Fibroblast of the aortic adventitia (primary cell): ENCODE measurements around the gene CCNDBP1. TPM values are rescaled to one million over a fixed set of nuclear protein-coding genes. Genes with fewer than 3 reads are reported as not detected.

Experiments
- DNase-seq: peaks from one replicate; pipeline ENCODE4 v3.0.0-alpha.2; 2010; ENCODE audit warnings: low read depth
- H3K4me3 ChIP-seq: 2 replicates; pipeline ENCODE4 v1.5.1; 2011; ENCODE audit warnings: low read depth, mild to moderate bottlenecking, control low read depth, low read length, moderate library complexity
- CTCF ChIP-seq: IDR thresholded peaks from 2 replicates; pipeline ENCODE4 v1.5.1; 2011; ENCODE audit warnings: mild to moderate bottlenecking, low read length, control low read depth, inconsistent platforms; ENCODE audit not compliant: insufficient read depth
- total RNA-seq: library from RNA; depleted of rRNA; stranded (reverse); fragments of >200 nt; gene quantifications from 2 replicates; pipeline ENCODE4 v1.2.3, GENCODE V29; 2012; ENCODE audit warnings: low replicate concordance

CCNDBP1 gene
- total RNA-seq, 1 donor = 61.2 TPM

DNA sequence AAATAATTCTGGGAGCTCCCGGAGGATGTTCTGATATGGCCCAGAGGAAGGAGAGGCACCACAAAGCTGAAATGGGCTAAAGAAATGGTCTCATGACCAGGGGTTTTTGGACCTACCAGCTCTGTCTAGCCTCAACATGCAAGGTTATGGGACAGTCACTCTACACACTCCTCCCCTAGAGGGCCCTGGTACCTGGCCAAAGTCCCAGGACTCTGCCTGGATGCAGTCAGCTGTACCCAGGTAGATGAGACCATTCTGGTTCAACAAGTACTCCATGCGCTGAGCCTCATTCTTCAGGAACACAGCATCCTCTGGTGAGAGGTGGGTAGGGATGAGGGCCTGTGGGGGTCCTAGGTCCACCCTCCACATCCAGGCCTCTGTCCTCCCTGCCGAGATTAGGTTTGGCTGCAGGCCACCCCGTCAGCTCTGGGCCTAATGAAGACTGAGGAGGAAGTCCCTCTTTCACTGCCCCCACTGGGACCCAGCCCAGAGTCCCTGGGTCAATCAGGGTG, 26.1 kb downstream of the CCNDBP1 start:
- TF ChIP-seq CTCF = no peak
- DNase-seq = no peak

DNA sequence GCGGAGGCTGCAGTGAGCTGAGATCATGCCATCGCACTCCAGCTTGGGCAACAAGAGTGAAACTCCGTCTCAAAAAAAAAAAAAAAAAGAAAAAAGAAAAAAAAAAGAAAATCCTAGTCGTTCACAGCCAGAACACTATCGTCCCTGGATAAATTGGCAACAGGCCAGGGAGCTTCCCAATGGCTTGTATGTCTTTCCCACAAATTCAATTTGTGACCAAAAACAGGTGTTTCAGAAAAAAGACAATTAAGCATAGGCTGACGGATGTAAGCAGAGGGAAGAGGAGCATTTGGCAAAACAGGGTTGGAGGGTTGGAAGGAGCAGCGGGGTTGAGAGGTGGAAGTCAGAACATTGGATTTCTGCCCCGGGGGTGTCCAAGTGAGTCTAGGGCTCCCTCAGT, 27.1 kb downstream of the CCNDBP1 start:
- no peak for DNase-seq
- no peak for TF ChIP-seq CTCF

More for the DNA sequence above, 26.1 kb downstream of the CCNDBP1 start:
- H3K4me3 ChIP-seq = no peak overlapping the region

GRCh38 chr15:43212951-43213350, 27.7 kb downstream of the CCNDBP1 start:
- no peak overlapping the region for H3K4me3 ChIP-seq
- DNase-seq = no peak

More for the DNA sequence above, 27.1 kb downstream of the CCNDBP1 start:
- no peak overlapping the region for H3K4me3 ChIP-seq

DNA sequence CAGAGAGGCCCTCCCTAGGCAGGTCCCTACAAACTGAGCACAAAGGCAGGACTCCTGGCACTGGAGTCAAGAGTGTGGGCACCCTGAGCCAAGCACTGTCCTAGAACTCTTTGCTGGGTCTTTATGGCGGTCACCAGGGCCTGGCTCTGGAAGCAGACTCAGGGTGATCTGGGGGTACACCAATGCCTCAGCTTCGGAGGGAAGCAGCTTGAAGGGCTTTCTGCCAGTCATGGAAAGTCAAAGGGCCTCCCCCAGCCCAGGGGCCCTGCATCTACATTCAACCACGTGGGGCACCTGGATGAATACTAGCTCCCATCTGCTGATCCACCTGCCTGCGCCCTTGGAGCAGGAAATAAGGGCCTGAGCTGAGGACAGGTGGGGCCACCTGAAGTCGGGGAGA, 28.3 kb downstream of the CCNDBP1 start:
- no peak overlapping the region for H3K4me3 ChIP-seq
- DNase-seq = no peak
- TF ChIP-seq CTCF = no peak

More at GRCh38 chr15:43212951-43213350, 27.7 kb downstream of the CCNDBP1 start:
- no peak for TF ChIP-seq CTCF

GRCh38 chr15:43214169-43214568, 29.0 kb downstream of the CCNDBP1 start:
- no peak overlapping the region for H3K4me3 ChIP-seq
- TF ChIP-seq CTCF = no peak
- no peak for DNase-seq

GRCh38 chr15:43214592-43215295, 29.5 kb downstream of the CCNDBP1 start:
- DNase-seq = no peak
- H3K4me3 ChIP-seq = no peak overlapping the region
- TF ChIP-seq CTCF = no peak

DNA sequence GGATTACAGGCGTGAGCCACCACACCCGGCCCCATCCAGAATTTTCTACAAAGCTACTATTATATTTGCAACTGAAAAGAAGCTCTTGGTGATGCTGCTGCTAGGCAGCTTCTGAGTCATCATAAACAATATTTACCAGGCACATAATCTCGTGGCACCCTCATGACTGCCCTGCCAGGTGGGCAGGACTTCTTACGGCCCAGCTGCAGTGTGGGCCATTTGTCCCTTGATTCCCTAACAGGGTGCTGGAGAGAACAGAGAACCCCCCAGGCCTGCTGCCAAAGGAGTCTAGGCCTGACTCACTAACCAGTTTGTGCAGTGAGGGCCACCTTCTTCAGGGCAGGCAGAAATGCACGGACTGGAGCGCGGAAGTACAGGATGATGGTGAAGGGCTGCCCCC, 30.8 kb downstream of the CCNDBP1 start:
- DNase-seq = no peak
- no peak for TF ChIP-seq CTCF

More for the DNA sequence above, 30.8 kb downstream of the CCNDBP1 start:
- no peak overlapping the region for H3K4me3 ChIP-seq
